MM.1S (cell line): Measurements from ENCODE around the gene NEURL1B.
"Not testable (repeated sequence)": the region's sequence is repeated elsewhere in the genome, so short reads cannot be mapped to it uniquely, and the experiment has no call there.

ENCODE experiments used
- DNase-seq: peaks from one replicate; pipeline ENCODE4 v3.0.0-alpha.2; 2015
- H2AFZ ChIP-seq: fragments of 300-600 bp; sonication (generic); 2 replicates; pipeline ENCODE4 v1.6.0; 2016; ENCODE audit warnings: antibody characterized with exemption, low read length
- H3F3A ChIP-seq: fragments of 300-600 bp; sonication (generic); 2 replicates; pipeline ENCODE4 v1.6.1; 2016; ENCODE audit warnings: mild to moderate bottlenecking, antibody characterized with exemption, low read length, moderate library complexity, mixed read lengths; ENCODE audit not compliant: insufficient read depth
- H3K27ac ChIP-seq: fragments of 300-600 bp; sonication (generic); 2 replicates; pipeline ENCODE4 v1.5.1; 2016; ENCODE audit warnings: mild to moderate bottlenecking, low read length
- H3K27me3 ChIP-seq: fragments of 300-600 bp; sonication (generic); replicated peaks from 2 replicates; pipeline ENCODE4 v1.6.0; 2016; ENCODE audit warnings: low read length; ENCODE audit not compliant: insufficient read depth
- H3K36me3 ChIP-seq: fragments of 300-600 bp; sonication (generic); replicated peaks from 2 replicates; pipeline ENCODE4 v1.6.1; 2016; ENCODE audit warnings: mild to moderate bottlenecking, low read length, mixed read lengths; ENCODE audit not compliant: insufficient read depth
- H3K4me1 ChIP-seq: fragments of 300-600 bp; sonication (generic); 2 replicates; pipeline ENCODE4 v1.6.1; 2016; ENCODE audit warnings: low read length, mixed read lengths
- H3K4me2 ChIP-seq: fragments of 300-600 bp; sonication (generic); 2 replicates; pipeline ENCODE4 v1.6.0; 2016; ENCODE audit warnings: low read depth, low read length
- H3K4me3 ChIP-seq: fragments of 300-600 bp; sonication (generic); 2 replicates; pipeline ENCODE4 v1.5.1; 2016; ENCODE audit warnings: low read length, mixed read lengths
- H3K79me2 ChIP-seq: fragments of 300-600 bp; sonication (generic); 2 replicates; pipeline ENCODE4 v1.6.1; 2016; ENCODE audit warnings: mixed run types, low read length, mixed read lengths
- H3K9ac ChIP-seq: fragments of 300-600 bp; sonication (generic); 2 replicates; pipeline ENCODE4 v1.6.1; 2016; ENCODE audit warnings: low read length, mixed read lengths
- H3K9me2 ChIP-seq: fragments of 300-600 bp; sonication (generic); replicated peaks from 2 replicates; pipeline ENCODE4 v1.6.1; 2016; ENCODE audit warnings: mild to moderate bottlenecking, low read length, mixed read lengths; ENCODE audit not compliant: insufficient read depth
- H3K9me3 ChIP-seq: fragments of 300-600 bp; sonication (generic); replicated peaks from 2 replicates; pipeline ENCODE4 v1.6.1; 2016; ENCODE audit warnings: mild to moderate bottlenecking, low read length, mixed read lengths; ENCODE audit not compliant: insufficient read depth
- H4K20me1 ChIP-seq: fragments of 300-600 bp; sonication (generic); 2 replicates; pipeline ENCODE4 v1.6.1; 2016; ENCODE audit warnings: mild to moderate bottlenecking, low read length, moderate library complexity, mixed read lengths; ENCODE audit not compliant: insufficient read depth
- CTCF ChIP-seq: fragments of 300-600 bp; sonication (generic); IDR thresholded peaks from 2 replicates; pipeline ENCODE4 v1.5.1; 2016; ENCODE audit warnings: antibody characterized with exemption, low read length, mixed read lengths
- EZH2 ChIP-seq: fragments of 300-600 bp; sonication (generic); optimal IDR thresholded peaks from 2 replicates; pipeline ENCODE3; 2017; ENCODE audit warnings: low read depth, mild to moderate bottlenecking, antibody characterized with exemption, low read length, mixed read lengths
- EZH2phosphoT487 ChIP-seq: fragments of 300-600 bp; sonication (generic); IDR thresholded peaks from 2 replicates; pipeline ENCODE4 v1.6.1; 2018; ENCODE audit warnings: antibody characterized with exemption, low read length

The NEURL1B gene

GRCh38 chr5:172676914-172677475, 35.9 kb downstream of the NEURL1B start:
- Histone ChIP-seq H3K27ac (no peak overlapping the region), H3K4me1 (peaks cover 10% of the 10 kb centered on the region), H2AFZ (no peak overlapping the region), H3K4me3 (no peak overlapping the region), H3K4me2 (no peak overlapping the region), H3K27me3 (no peaks in the 10 kb centered on the region), H3K9me3 (no peaks in the 10 kb centered on the region), H3K9ac (no peak overlapping the region), H3F3A (no peaks in the 10 kb centered on the region), H3K36me3 (no peaks in the 10 kb centered on the region), H4K20me1 (no peaks in the 10 kb centered on the region), H3K9me2 (no peaks in the 10 kb centered on the region), H3K79me2 (no peaks in the 10 kb centered on the region)
- no peak for DNase-seq
- TF ChIP-seq EZH2 (no peak), EZH2phosphoT487 (no peak), CTCF (no peak)

GRCh38 chr5:172678362-172678874, 37.4 kb downstream of the NEURL1B start:
- not testable (repeated sequence) for H3K36me3 ChIP-seq, H3F3A ChIP-seq, H3K9me3 ChIP-seq, DNase-seq, H3K9me2 ChIP-seq, H3K27me3 ChIP-seq, H4K20me1 ChIP-seq, H3K79me2 ChIP-seq, H3K9ac ChIP-seq
- Histone ChIP-seq H3K27ac (peak overlapping the region; percentile 34; the same call in 1 of the 2 replicates), H3K4me1 (peaks cover 10% of the 10 kb centered on the region), H3K4me3 (peak overlapping the region; percentile 27; the same call in 1 of the 2 replicates), H2AFZ (peak overlapping the region; percentile 56), H3K4me2 (peak overlapping the region; percentile 53)

- H3K36me3 ChIP-seq, result no peaks in the 10 kb centered on the region
- H3K9me2 ChIP-seq, result no peaks in the 10 kb centered on the region
- H4K20me1 ChIP-seq, result no peaks in the 10 kb centered on the region
- H2AFZ ChIP-seq, result peak overlapping the region; percentile 56
- H3K27ac ChIP-seq, result peak overlapping the region; percentile 34; the same call in 1 of the 2 replicates
- DNase-seq, result peak; percentile 85
- TF ChIP-seq EZH2phosphoT487, result no peak
- TF ChIP-seq EZH2, result no peak
- no peak for TF ChIP-seq CTCF
- no peaks in the 10 kb centered on the region for H3K9me3 ChIP-seq
- H3K79me2 ChIP-seq, result no peaks in the 10 kb centered on the region
- H3F3A ChIP-seq, result no peaks in the 10 kb centered on the region
- H3K27me3 ChIP-seq, result no peaks in the 10 kb centered on the region
- H3K9ac ChIP-seq, result no peak overlapping the region
- peaks cover 10% of the 10 kb centered on the region for H3K4me1 ChIP-seq
- H3K4me2 ChIP-seq, result peak overlapping the region; percentile 53
- peak overlapping the region; percentile 27; the same call in 1 of the 2 replicates for H3K4me3 ChIP-seq
These were observed 37.8 kb downstream of the NEURL1B start for GRCh38 chr5:172678902-172679301.

GRCh38 chr5:172679628-172680212, 38.7 kb downstream of the NEURL1B start:
- Histone ChIP-seq H3K4me3 (no peak overlapping the region), H3K27ac (no peak overlapping the region), H3K36me3 (no peaks in the 10 kb centered on the region), H3K79me2 (no peaks in the 10 kb centered on the region), H3K9me3 (no peaks in the 10 kb centered on the region), H3K4me1 (peaks cover 10% of the 10 kb centered on the region), H3F3A (no peaks in the 10 kb centered on the region), H3K9me2 (no peaks in the 10 kb centered on the region), H3K9ac (no peak overlapping the region), H2AFZ (no peak overlapping the region), H3K4me2 (no peak overlapping the region), H3K27me3 (no peaks in the 10 kb centered on the region), H4K20me1 (no peaks in the 10 kb centered on the region)
- TF ChIP-seq EZH2phosphoT487 (no peak), CTCF (no peak), EZH2 (no peak)
- no peak for DNase-seq
